ENCODE results near the gene SLC7A6.

The SLC7A6 gene

GRCh38 chr16:68274441-68274840 lies 10.1 kb downstream of the SLC7A6 start:
- Histone ChIP-seq H3K4me1 (ENCODE audit: low read length) (peaks cover 35% of the 10 kb centered on the region), H4K20me1 (ENCODE audit: insufficient read depth, low read length) (peaks cover 23% of the 10 kb centered on the region; the same call in 1 of the 2 replicates), H3K9me3 (ENCODE audit: insufficient read depth, low read length) (no peaks in the 10 kb centered on the region), H3K27me3 (ENCODE audit: low read depth, low read length) (no peaks in the 10 kb centered on the region), H3K9ac (ENCODE audit: low read length) (no peak overlapping the region), H3K27ac (ENCODE audit: low read length) (no peak overlapping the region), H3K4me3 (ENCODE audit: low read length) (no peak overlapping the region), H3K4me2 (ENCODE audit: low read length) (no peak overlapping the region), H3K79me2 (ENCODE audit: low read length) (peaks cover 44% of the 10 kb centered on the region), H2AFZ (ENCODE audit: low read depth, low read length) (no peak overlapping the region), H3K36me3 (replicated peaks; ENCODE audit: low read depth, low read length) (peaks cover 15% of the 10 kb centered on the region)
- no peak for TF ChIP-seq EZH2phosphoT487 (IDR thresholded peaks at IDR 0.05; ENCODE audit: low read depth)
- TF ChIP-seq CTCF (IDR thresholded peaks at IDR 0.05; ENCODE audit: low read depth, low read length) = no peak

- no peak for TF ChIP-seq EZH2phosphoT487 (IDR thresholded peaks at IDR 0.05; ENCODE audit: low read depth)
- TF ChIP-seq CTCF (IDR thresholded peaks at IDR 0.05; ENCODE audit: low read depth, low read length) = no peak
- peak overlapping the region; percentile 15; the same call in 1 of the 2 replicates for H3K9ac ChIP-seq (ENCODE audit: low read length)
- H3K79me2 ChIP-seq (ENCODE audit: low read length) = peaks cover 32% of the 10 kb centered on the region
- no peak overlapping the region for H3K4me3 ChIP-seq (ENCODE audit: low read length)
- H3K9me3 ChIP-seq (ENCODE audit: insufficient read depth, low read length) = no peaks in the 10 kb centered on the region
- H3K27me3 ChIP-seq (ENCODE audit: low read depth, low read length) = no peaks in the 10 kb centered on the region
- H3K36me3 ChIP-seq (replicated peaks; ENCODE audit: low read depth, low read length) = peaks cover 22% of the 10 kb centered on the region
- peaks cover 35% of the 10 kb centered on the region for H3K4me1 ChIP-seq (ENCODE audit: low read length)
- H3K4me2 ChIP-seq (ENCODE audit: low read length) = peak overlapping the region; percentile 38
- no peak overlapping the region for H2AFZ ChIP-seq (ENCODE audit: low read depth, low read length)
- peak overlapping the region; percentile 76 for H3K27ac ChIP-seq (ENCODE audit: low read length)
- H4K20me1 ChIP-seq (ENCODE audit: insufficient read depth, low read length) = peaks cover 12% of the 10 kb centered on the region; the same call in 1 of the 2 replicates
These were observed 11.4 kb downstream of the SLC7A6 start for GRCh38 chr16:68275611-68276191.

GRCh38 chr16:68276223-68276622 lies 11.9 kb downstream of the SLC7A6 start:
- Histone ChIP-seq H3K4me1 (ENCODE audit: low read length) (peaks cover 35% of the 10 kb centered on the region), H3K4me2 (ENCODE audit: low read length) (peak overlapping the region; percentile 38), H3K36me3 (replicated peaks; ENCODE audit: low read depth, low read length) (peaks cover 22% of the 10 kb centered on the region), H2AFZ (ENCODE audit: low read depth, low read length) (no peak overlapping the region), H3K9ac (ENCODE audit: low read length) (peak overlapping the region; percentile 15; the same call in 1 of the 2 replicates), H3K27me3 (ENCODE audit: low read depth, low read length) (no peaks in the 10 kb centered on the region), H3K27ac (ENCODE audit: low read length) (peak overlapping the region; percentile 76), H3K4me3 (ENCODE audit: low read length) (no peak overlapping the region), H4K20me1 (ENCODE audit: insufficient read depth, low read length) (peaks cover 12% of the 10 kb centered on the region; the same call in 1 of the 2 replicates), H3K79me2 (ENCODE audit: low read length) (peaks cover 26% of the 10 kb centered on the region), H3K9me3 (ENCODE audit: insufficient read depth, low read length) (no peaks in the 10 kb centered on the region)
- TF ChIP-seq EZH2phosphoT487 (IDR thresholded peaks at IDR 0.05; ENCODE audit: low read depth) (no peak), CTCF (IDR thresholded peaks at IDR 0.05; ENCODE audit: low read depth, low read length) (no peak)

GRCh38 chr16:68279726-68280558 lies 15.6 kb downstream of the SLC7A6 start:
- no peak overlapping the region for H3K27ac ChIP-seq (ENCODE audit: low read length)
- peaks cover 24% of the 10 kb centered on the region for H4K20me1 ChIP-seq (ENCODE audit: insufficient read depth, low read length)
- peaks cover 11% of the 10 kb centered on the region for H3K79me2 ChIP-seq (ENCODE audit: low read length)

More at GRCh38 chr16:68279726-68280558, 15.6 kb downstream of the SLC7A6 start:
- no peaks in the 10 kb centered on the region for H3K9me3 ChIP-seq (ENCODE audit: insufficient read depth, low read length)
- no peak overlapping the region for H2AFZ ChIP-seq (ENCODE audit: low read depth, low read length)
- TF ChIP-seq EZH2phosphoT487 (IDR thresholded peaks at IDR 0.05; ENCODE audit: low read depth) (no peak), CTCF (IDR thresholded peaks at IDR 0.05; ENCODE audit: low read depth, low read length) (no peak)
- peaks cover 38% of the 10 kb centered on the region for H3K4me1 ChIP-seq (ENCODE audit: low read length)
- H3K4me2 ChIP-seq (ENCODE audit: low read length) = no peak overlapping the region
- peaks cover 15% of the 10 kb centered on the region for H3K36me3 ChIP-seq (replicated peaks; ENCODE audit: low read depth, low read length)
- no peak overlapping the region for H3K9ac ChIP-seq (ENCODE audit: low read length)
- H3K27me3 ChIP-seq (ENCODE audit: low read depth, low read length) = no peaks in the 10 kb centered on the region
- no peak overlapping the region for H3K4me3 ChIP-seq (ENCODE audit: low read length)
